Fibroblast of pulmonary artery (primary cell): ENCODE data around the gene GFRA1.

ENCODE experiments used
- DNase-seq: peaks from one replicate; pipeline ENCODE4 v3.0.0-alpha.2; 2010; ENCODE audit warnings: low read depth
- H3K4me3 ChIP-seq: replicated peaks from 2 replicates; pipeline ENCODE4 v1.5.1; 2011; ENCODE audit warnings: low read depth, mild to moderate bottlenecking, control low read depth, low read length, moderate library complexity
- TF ChIP-seq, protein P1 (sequence below): IDR thresholded peaks from 2 replicates; pipeline ENCODE4 v1.5.1; 2011; ENCODE audit warnings: mild to moderate bottlenecking, control low read depth, low read length, inconsistent platforms; ENCODE audit errors: missing control alignments

The GFRA1 gene

DNA sequence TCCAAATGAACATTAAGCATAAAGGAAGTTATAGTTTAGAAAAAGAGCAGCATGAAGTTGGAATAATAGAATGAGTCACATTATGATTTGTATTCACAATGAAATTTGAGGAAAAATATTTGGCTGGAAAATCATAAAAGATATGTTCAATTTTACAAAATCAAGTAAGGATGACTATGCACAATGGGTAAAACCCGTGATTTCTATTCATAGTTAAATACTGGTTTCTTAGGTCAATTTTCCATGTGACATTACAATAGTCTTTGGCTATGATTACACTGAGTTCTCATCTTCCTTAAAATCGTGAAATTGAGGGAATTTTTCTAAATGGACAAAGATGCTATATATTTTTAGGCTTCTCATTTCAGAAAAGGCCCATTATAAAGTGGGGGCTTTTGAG lies 33.8 kb upstream of the GFRA1 start:
- TF ChIP-seq, protein P1, sequence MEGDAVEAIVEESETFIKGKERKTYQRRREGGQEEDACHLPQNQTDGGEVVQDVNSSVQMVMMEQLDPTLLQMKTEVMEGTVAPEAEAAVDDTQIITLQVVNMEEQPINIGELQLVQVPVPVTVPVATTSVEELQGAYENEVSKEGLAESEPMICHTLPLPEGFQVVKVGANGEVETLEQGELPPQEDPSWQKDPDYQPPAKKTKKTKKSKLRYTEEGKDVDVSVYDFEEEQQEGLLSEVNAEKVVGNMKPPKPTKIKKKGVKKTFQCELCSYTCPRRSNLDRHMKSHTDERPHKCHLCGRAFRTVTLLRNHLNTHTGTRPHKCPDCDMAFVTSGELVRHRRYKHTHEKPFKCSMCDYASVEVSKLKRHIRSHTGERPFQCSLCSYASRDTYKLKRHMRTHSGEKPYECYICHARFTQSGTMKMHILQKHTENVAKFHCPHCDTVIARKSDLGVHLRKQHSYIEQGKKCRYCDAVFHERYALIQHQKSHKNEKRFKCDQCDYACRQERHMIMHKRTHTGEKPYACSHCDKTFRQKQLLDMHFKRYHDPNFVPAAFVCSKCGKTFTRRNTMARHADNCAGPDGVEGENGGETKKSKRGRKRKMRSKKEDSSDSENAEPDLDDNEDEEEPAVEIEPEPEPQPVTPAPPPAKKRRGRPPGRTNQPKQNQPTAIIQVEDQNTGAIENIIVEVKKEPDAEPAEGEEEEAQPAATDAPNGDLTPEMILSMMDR: no peak
- H3K4me3 ChIP-seq: no peak overlapping the region
- DNase-seq: no peak

DNA sequence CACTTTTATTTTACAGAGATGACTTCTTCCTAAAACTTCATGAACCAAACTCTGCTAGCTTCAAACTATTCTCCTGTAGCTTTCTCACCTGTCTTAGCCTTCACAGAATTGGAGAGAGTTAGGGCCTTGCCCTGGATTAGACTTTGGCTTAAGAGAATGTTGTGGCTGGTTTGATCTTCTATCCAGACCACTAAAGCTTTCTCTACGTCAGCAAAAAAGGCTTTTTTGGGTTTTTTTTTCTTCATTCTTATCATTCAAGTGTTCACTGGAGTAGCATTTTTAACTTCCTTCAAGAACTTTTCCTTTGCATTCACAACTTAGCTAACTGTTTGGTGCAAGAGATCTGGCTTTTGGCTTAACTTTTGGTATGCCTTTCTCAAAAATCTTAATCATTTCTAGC lies 31.9 kb upstream of the GFRA1 start:
- DNase-seq: no peak
- TF ChIP-seq, protein P1: no peak
- no peak overlapping the region for H3K4me3 ChIP-seq

DNA sequence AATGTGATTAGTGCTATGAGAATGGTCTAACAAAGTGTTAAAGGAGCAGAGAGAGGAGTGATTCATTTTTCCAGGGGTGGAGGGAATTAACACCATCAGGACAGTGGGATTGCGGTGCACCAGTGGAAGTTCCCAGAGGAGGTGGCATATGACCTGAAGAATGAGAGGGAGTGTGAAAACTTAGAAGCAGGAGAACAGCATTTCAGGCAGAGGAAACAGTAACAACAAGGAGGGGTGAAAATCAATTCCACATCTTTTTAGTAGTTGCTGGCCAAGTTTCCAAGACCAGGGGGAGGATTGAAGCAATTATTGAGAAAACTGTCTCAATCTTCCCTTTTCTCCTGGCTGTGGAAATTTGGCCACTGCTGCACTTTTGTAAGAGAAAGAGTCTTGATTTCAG lies 27.5 kb upstream of the GFRA1 start:
- DNase-seq: no peak
- no peak overlapping the region for H3K4me3 ChIP-seq
- TF ChIP-seq, protein P1: no peak

DNA sequence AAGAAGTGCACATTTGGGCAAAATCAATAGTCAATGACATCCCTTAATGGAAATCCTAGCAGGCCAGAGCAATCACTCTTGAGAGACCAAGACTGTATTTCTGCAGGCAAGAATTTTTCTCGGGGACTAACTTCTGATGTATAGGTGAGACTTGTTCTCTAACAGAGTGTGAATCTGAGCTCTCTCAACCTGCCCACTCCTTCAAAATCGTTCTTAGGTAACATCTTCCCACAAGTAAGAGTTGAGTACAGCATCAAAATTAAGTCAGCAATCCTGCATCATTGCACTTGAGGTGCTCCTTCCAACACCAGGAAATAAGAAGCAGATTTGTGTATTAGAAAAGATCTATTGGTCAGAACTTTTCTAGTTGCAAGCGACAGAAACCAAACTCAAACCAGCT lies 25.6 kb upstream of the GFRA1 start:
- no peak for DNase-seq
- no peak overlapping the region for H3K4me3 ChIP-seq
- TF ChIP-seq, protein P1: no peak

DNA sequence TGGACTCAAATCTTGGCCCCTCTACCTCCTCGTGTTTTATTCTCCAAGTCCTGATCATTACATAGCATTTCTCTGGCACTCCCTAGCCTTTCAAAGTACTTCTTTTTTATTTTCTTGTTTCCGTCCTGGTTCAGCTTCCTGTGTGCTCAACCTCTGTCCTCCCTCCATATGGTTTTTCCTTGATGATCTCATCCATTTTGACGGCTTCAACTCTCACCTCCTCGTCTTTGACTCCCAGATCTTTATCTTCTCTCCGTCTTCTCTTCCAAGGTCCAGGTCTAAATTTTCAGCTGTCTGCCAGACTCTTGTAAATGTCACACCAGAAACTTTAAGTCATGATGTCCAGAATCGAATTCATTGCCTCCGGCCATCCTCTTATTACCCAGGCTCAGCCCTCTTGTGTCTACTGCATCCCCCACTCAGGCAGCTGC lies 23.3 kb upstream of the GFRA1 start:
- H3K4me3 ChIP-seq: no peak overlapping the region
- no peak for DNase-seq
- TF ChIP-seq, protein P1: no peak

DNA sequence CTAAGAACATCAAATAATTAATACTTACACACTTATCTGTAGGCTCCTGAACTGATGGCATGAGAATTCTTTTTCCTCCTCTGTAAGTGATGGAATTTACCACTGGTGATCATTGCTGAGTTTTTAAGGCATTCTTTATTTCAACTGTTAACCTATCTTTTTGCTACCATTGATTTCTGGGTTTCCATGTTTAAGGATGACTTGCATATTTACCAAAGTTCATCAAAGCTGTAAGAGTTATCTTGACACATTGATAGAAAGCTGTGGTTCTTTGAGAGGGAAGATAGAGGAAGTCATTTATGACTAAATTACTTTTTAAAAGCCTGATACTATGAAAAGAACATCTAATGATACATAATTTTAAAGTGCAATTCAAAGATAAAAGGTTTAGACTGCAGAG lies 19.5 kb upstream of the GFRA1 start:
- DNase-seq: no peak
- TF ChIP-seq, protein P1: no peak
- no peak overlapping the region for H3K4me3 ChIP-seq

DNA sequence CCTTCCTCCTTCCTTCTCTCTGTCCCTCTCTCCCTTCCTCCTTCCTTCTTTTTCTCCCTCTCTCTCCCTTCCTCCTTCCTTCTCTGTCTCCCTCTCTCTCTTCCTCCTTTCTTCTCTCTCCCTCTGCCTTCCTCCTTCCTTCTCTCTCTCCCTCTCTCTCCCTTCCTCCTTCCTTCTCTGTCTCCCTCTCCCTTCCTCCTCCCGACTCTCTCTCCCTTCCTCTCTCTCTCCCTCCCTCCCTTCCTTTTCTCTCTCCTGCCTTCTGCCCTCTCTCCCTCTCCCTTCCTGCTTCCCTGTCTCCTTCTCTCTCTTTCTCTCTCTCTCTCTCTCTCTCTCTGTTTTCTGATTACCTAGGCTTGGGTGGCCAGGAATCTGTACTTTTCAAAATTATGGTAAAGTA lies 16.6 kb upstream of the GFRA1 start:
- no peak overlapping the region for H3K4me3 ChIP-seq
- TF ChIP-seq, protein P1: no peak
- DNase-seq: no peak
